Renal pelvis (tissue), 12 donors: Measurements from ENCODE around the gene FAM76B. TPM values are rescaled to one million over a fixed set of nuclear protein-coding genes. Genes with fewer than 3 reads are reported as not detected.
"Not testable (repeated sequence)": the region's sequence is repeated elsewhere in the genome, so short reads cannot be mapped to it uniquely, and the experiment has no call there.

Source experiments
- DNase-seq: peaks from one replicate; pipeline ENCODE4 v3.0.0-alpha.2; 2013
- long read RNA-seq, 16 experiments: transcript quantifications; one replicate each; lab custom pipeline, GENCODE V29; 2026
- polyA plus RNA-seq, 3 donors: library from polyadenylated mRNA; unstranded; fragments of 120-200 nt; gene quantifications; one replicate each; pipeline ENCODE4 v1.2.1, GENCODE V29; 2013; ENCODE audit not compliant: insufficient read length in 3 of 3

The FAM76B gene
- 10 to 100 TPM; 53.2 to 63.1 (median 58.6) TPM for polyA plus RNA-seq
- long read RNA-seq, donor 1, partial matches to known transcripts = 124 of 130 reads
- long read RNA-seq, donor 1, other reads (novel, unspliced or antisense) = 0 of 130 reads
- long read RNA-seq, donor 2, partial matches to known transcripts = 0 of 6 reads
- long read RNA-seq, donor 2, other reads (novel, unspliced or antisense) = 0 of 6 reads
- long read RNA-seq, donor 3, partial matches to known transcripts = 27 of 39 reads
- long read RNA-seq, donor 3, other reads (novel, unspliced or antisense) = 6 of 39 reads
- long read RNA-seq, donor 4, transcript FAM76B-201 (10 exons, 3,952 nt) = major isoform, 5 of 6 reads
- long read RNA-seq, donor 4, partial matches to known transcripts = 0 of 6 reads
- long read RNA-seq, donor 4, other reads (novel, unspliced or antisense) = 0 of 6 reads
- long read RNA-seq, donor 5, partial matches to known transcripts = 0 of 5 reads
- long read RNA-seq, donor 5, other reads (novel, unspliced or antisense) = 0 of 5 reads
- long read RNA-seq, donor 6, partial matches to known transcripts = 46 of 111 reads
- long read RNA-seq, donor 6, other reads (novel, unspliced or antisense) = 59 of 111 reads
- long read RNA-seq, donor 7, partial matches to known transcripts = 22 of 69 reads
- long read RNA-seq, donor 7, other reads (novel, unspliced or antisense) = 43 of 69 reads
- long read RNA-seq, donor 8, partial matches to known transcripts = 0 of 3 reads
- long read RNA-seq, donor 8, other reads (novel, unspliced or antisense) = 0 of 3 reads
- long read RNA-seq, donor 9, partial matches to known transcripts = 0 of 9 reads
- long read RNA-seq, donor 9, other reads (novel, unspliced or antisense) = 0 of 9 reads
- long read RNA-seq, donor 10, partial matches to known transcripts = 82 of 150 reads
- long read RNA-seq, donor 10, other reads (novel, unspliced or antisense) = 62 of 150 reads
- long read RNA-seq, donor 11, partial matches to known transcripts = 0 of 3 reads
- long read RNA-seq, donor 11, other reads (novel, unspliced or antisense) = 0 of 3 reads
- long read RNA-seq, donor 12, partial matches to known transcripts = 171 of 188 reads
- long read RNA-seq, donor 12, other reads (novel, unspliced or antisense) = 13 of 188 reads
- long read RNA-seq, donor 13, partial matches to known transcripts = 0 of 2 reads
- long read RNA-seq, donor 13, other reads (novel, unspliced or antisense) = 0 of 2 reads
- long read RNA-seq, donor 14 = 0 reads
- long read RNA-seq, donor 15, transcript FAM76B-201 (10 exons, 3,952 nt) = major isoform, 5 of 12 reads
- long read RNA-seq, donor 15, partial matches to known transcripts = 0 of 12 reads
- long read RNA-seq, donor 15, other reads (novel, unspliced or antisense) = 0 of 12 reads
- long read RNA-seq, donor 16, partial matches to known transcripts = 0 of 4 reads
- long read RNA-seq, donor 16, other reads (novel, unspliced or antisense) = 0 of 4 reads

DNA sequence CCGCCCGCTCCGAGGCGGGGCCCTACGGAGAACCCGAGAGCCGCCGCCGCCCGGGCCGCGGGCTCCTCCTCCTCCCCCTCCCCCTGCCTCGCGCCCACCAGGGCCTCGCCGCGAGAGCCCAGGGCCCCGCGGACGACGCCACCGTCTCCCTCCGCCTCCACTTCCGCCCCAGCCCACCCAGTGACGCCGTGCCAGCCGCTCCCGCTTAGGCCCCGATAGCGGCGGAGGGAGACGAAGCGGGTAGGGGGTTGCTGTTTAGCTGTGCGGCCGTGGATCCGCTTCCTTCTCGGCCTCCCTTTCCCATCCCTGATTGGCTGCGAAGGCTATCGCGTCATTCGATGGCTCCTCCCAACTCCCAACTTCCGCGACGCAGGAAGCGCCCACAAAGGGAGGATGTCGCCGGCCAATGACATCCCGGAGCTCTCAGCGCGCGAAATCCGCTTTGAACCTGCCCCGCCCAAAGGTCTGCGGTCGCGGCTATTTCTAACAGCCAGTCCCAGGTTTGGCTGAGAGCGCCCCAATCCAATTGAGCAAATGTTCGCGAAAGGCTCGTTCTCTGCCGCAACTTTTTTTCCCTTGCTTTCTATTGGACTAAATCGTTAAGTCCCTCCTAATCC, at the start of gene FAM76B:
Gene FAM76B (minus strand): TSS at position 277 of the 617 bp plus-strand sequence. CDS start 304 bp downstream, outside the sequence.
- DNase-seq = peak; percentile 99

DNA sequence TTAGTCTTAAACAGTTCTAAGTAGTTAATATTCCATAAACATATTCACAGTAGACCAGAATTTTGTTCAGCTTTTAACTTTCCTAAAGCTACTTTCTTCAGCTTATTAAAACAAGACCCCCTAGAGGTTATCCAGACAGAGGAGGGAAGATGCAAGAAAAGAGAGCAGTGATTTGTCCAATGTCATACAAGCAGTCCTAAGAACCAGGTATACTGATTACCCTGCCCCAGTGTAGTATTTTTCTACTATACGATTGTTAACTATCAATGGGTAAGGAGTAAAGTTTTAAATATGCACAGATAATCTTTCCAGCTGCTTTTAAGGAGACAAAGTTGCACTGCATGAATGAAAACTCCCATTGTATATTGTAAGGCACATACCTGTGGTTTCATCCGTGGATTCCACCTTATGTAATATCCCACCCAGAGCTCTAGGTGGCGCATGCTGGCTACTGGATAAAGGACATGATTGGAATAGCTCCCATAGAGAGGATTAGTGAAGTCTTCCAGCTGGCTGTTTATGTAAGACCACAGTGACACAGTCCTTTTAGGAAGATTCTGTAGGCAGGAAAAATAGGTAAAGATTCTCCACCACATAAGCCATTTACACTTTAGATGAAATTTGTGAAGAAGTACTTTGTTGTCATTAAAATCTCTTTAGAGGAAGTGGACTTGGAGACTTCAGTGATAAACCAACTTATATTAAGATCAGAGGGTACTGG, 46.3 kb upstream of the FAM76B start:
- DNase-seq = peak; percentile 75

DNA sequence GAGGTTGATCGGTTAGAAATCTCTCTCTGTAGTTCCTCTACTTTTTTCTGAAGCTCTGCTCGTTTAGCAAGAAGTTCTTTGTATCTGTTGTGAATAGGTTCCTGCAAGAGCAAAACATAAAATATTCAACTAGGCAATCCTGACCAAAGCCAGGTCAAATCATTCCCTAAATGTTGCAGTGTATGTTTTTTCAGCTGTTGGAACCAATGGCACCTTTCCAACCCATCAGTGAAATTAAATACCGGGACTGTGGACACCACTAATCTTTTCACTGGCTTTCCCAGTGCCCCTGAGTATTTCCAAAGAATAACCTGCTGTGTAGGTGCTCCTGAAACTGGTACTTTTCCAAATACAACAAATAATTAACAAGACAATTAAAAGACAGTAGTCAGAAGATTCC, 45.8 kb upstream of the FAM76B start:
- no peak for DNase-seq

DNA sequence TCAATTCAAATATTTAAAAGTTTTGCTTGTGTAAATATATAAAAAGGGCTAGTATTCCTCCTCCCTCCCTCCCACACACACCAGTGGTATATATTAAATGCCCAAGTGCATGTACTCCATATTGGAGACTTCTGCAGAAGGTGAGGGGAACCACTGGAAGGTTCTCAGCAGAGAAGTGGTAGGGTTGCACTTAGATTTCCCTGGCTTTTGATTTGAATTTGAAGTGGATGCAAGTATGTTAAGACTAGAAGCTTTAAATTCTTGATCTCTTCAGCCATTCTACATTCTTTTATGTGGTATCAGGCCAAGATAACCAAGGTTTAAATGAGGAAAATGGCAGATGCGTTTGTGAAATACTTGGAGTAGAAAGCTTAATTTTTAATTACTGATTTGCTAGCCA, 43.8 kb upstream of the FAM76B start:
- no peak for DNase-seq

DNA sequence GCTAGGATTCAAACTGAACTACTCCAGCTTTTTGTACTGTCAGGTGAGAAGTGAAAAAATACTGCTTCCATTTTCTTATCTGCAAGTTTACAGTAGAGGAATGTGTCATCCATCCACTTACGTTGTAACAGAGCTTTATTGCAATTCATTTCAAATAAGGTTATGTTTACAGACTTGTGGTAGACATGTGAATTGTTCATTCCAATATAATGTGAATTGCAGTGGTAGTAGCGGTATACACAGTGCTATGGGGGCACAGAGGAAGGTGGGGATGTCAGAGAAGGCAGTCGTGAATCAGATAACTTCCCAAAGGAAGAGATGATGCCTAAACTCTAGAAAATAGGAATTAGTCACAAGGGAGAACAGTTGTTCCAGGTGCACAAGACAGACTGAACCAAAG, 43.2 kb upstream of the FAM76B start:
- DNase-seq = no peak

DNA sequence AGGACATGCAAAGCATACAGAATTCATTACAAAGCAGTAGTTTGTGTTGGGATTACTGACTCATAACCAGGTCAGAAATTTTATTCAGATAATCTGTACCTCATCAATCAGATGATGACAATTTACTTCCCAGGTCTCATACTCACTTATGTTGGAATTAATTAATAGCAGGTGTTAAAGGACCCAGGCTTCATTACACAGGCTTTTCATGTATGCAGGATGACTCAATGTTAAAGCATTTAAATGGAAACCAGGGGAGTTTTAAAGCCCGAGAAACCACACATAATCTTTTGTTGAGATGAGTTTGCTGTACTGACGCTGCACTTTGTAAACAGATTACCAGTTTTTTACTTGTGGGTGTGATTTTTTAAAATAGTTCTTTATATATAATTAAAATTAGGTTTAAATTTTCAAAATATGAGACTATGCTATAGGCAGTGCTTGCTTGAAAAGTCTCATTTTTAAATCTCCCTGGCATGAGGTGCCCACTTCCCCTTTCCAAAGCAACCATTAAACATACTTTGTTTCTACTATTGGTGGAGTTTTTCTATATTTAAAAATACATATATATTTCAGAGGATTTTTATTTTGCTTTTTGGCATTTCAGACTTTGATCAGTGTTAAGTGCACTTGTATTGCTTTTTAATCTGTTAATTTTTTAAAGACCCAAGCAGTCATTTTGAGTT, 41.8 kb upstream of the FAM76B start:
- no peak for DNase-seq

DNA sequence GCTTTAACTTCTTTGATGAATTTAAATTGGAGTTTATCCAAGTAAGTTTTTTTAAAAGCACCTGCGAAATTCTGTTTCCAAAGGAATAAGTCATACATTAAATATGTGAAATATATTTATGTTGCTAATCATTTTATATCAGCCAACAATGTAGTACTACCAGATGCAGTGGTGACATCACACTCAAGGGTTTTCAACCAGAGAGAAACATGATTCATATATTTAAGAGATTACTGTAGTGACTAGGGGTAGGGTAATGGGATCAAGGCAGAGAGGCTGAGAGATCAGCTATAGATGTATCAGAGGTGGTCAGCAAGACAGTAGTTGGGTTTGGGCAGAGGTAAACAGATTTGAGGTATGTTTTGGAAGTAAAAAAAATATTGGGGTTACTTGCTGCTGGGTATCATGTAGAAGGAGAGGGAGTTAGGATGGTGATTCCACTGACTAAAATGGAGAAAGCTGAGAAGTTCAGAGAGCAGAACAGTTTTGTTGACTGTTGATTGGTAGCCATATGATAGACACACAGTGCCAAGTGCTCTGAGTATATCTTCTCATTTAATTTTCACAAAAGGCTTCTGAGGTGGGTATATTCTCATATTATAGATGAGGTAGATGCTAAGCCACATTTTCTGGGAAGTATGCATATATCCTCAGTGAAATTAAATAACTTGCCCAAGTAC, 40.1 kb upstream of the FAM76B start:
- no peak for DNase-seq

DNA sequence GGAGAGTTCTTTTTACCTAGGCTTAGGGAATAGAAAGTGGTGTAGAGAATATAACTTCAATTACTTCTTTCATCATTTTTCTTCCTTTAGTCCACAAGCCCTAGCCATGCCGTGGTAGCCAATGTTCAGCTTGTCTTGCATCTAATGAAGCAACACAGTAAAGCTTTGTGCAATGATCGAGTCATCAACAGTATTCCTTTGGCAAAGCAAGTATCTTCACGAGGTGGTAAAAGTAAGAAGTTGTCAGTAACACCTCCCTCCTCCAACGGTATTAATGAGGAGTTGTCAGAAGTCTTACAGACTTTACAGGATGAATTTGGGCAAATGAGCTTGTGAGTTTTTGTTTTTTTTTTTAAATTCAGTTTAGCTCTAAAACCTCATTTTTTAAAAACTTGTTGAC, 38.1 kb upstream of the FAM76B start:
- DNase-seq = no peak

DNA sequence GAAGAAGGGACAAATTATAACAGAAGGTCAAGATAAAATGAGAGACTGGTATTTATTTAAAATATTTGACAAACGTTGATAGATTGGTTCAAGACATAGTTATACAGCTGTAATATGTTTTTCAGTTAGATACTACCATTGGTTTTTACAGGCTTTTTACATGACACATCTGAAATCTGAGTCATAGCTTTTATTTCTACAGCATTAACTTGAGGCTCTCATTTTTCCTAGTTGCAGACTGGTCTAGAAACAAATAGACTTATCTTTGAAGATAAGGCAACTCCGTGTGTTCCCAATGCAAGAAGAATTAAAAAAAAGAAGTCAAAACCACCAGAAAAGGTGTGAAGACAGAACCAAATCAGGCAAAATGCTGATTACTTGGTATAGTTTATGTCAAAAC, 32.1 kb upstream of the FAM76B start:
- DNase-seq = no peak

DNA sequence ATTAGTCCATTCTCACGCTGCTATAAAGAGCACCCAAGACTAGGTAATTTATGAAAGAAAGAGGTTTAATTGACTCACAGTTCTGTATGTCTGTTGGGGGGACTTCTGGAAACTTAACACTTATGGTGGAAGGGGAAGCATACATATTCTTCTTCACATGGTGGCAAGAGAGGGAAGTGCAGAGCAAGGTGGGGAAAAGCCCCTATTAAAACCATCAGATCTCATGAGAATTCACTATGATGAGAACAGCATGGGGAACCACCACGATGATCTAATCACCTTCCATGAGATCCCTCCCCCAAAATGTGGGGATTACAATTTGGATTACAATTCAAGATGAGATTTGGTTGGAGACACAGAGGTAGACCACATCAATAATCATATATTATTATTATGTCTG, 26.5 kb upstream of the FAM76B start:
- no peak for DNase-seq

DNA sequence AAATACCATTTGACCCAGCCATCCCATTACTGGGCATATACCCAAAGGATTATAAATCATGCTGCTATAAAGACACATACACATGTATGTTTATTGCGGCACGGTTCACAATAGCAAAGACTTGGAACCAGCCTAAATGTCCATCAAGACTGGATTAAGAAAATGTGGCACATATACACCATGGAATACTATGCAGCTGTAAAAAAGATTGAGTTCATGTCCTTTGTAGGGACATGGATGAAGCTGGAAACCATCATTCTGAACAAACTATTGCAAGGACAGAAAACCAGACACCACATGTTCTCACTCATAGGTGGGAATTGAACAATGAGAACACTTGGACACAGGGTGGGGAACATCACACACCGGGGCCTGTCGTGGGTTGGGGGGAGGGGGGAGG, 21.5 kb upstream of the FAM76B start:
- not testable (repeated sequence) for DNase-seq

DNA sequence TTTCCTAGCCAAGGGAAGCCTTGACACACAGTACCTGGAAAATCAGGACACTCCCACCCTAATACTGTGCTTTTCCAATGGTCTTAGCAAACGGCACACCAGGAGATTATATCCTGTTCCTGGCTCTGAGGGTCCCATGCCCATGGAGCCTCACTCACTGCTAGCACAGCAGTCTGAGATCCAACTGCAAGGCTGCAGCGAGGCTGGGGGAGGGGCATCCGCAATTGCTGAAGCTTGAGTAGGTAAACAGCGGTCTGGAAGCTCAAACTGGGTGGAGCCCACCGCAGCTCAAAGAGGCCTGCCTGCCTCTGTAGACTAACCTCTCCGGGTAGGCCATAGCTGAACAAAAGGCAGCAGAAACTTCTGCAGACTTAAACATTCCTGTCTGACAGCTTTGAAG, 16.9 kb upstream of the FAM76B start:
- not testable (repeated sequence) for DNase-seq

DNA sequence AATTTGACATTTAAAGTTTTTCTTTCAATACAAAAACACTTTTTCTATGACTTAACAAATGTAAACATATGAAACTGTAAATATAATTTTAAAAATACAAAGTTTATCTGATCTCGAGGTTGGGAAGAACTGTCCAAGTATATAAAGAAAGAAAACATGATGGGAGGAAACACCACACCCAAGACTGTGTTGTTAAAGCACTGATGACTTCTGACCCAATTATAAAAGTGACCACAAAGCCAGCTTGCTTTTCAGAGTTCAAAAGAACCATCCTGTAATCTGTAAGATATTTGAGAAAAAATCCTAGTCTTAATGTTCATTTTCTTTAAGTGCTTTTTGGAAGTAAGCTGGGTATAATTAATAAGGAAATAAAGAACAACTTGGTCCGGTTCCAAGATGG, 16.3 kb upstream of the FAM76B start:
- no peak for DNase-seq

DNA sequence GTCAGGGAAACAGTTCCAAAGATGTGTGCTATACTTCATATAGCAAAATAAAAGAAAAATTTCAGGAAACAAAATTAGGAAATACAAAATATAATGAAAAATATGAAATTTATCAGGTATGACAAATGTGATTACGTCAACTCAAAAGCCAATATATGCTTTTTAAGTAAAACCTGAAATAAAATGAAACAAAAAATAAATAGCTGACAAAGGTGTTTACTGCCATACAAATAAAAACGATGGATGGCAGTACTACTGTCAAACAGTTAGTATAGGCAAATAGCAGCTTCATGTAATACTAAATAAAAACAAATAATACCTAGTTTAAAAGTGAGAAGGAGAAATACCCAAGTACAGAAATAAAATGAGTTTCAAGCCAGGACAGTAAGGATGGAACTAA, 14.4 kb upstream of the FAM76B start:
- no peak for DNase-seq

DNA sequence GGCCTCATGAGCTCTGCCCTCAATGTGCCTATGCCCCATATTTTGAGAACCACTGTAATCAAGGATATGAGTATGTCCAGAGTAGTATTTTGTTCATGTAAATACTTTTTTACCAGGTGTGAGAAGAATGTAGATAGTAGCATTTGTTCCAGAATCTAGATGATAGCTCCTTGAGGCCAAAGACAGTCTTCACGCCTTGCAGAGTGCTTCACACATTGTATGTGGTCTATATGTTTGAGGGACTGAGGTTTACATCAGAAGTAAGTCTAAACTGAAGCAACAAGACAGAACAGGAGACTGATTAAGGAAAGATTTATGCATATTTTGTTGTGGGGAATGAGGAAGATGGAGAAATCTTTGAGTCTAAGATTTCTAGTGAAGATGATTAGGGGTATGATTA, 13.2 kb upstream of the FAM76B start:
- DNase-seq = no peak

DNA sequence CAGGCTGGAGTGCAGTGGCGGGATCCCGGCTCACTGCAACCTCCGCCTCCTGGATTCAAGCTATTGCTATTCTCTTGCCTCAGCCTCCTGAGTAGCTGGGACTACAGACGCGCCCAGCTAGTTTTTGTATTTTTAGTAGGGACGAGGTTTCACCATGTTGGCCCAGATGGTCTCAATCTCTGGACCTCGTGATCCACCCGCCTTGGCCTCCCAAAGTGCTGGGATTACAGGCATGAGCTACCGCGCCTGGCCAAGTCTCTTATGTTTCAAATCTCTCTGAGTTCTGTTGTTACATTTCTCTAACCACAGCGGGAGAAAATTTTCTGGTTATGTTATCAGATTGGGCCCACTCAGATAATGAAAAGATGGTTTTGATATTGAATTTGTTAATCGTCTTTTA, 10.9 kb upstream of the FAM76B start:
- no peak for DNase-seq

DNA sequence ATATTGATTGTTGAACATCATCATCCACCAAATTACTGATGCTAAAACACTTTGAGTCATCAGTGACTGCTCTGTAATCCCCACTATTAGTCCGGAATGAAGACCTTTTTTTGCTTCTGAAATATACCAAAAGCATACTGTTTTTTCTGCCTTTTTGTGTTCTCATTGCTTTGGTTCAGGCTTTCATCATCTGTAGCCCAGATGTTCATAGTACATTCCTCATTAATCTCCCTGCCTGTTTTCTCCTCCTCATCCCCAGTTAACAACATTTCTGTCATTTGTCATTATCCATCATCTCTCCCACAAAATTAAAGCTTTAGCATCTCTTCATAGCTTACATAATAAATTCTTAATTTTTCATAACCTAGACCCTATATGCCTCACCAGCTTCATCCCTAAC, 10.0 kb upstream of the FAM76B start:
- DNase-seq = no peak

DNA sequence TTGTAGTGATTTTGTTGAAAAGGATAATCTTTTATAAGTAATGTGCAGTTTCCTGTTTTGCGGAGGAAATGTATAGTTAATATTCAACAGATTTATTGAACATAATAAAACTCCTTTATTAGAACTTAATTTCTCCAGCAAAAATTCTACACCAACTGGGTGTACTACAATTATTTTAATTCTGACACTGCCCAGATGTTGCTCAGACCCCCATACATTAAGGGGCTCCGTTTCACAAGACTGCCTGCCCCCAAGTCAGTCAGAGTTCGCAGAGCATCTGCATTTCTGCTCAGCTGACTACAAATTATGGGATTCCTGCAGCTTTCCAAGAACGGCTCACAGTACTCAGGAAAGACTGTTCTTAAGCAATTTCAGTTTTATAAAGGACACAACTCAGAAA, 6.9 kb upstream of the FAM76B start:
- peak; percentile 45 for DNase-seq

DNA sequence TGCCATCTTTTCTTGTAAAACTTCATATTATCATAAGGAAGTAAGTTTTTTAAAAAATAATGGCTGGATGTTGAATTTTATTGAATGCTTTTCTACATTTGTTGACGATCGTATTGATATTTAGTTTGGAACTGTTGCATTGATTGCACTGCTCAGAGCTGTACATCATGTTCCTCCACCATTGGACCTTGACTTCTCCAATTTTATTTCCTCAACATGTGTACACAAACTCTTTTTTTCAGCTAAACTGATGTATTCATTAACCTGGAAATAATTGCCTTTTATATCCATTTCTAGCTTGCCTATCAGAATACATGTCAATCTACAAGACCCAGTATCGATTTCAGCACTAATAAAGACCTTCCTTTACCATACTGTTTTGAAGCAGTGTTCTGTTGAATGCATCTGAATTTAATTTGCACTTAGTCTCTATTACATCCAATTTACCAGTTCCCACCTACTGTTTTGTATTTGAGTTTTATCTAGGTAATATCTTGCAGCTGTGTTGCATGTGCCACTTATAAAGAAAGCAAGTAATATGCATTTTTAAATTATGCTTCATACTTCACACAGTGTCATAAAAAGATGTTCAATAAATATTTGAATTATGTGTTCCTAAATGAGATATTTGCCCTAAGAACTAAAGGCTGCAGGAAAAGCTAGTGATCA, 6.2 kb upstream of the FAM76B start:
- DNase-seq = no peak
